ENCODE results near the gene RSU1.

RSU1 gene

GRCh38 chr10:16559236-16559773 lies 257.9 kb downstream of the RSU1 start:
- Histone ChIP-seq H3K4me3 (no peak overlapping the region), H3K27ac (no peak overlapping the region)
- TF ChIP-seq CTCF (IDR thresholded peaks at IDR 0.05) = no peak
- no peak for DNase-seq (ENCODE audit: low spot score)

- no peak overlapping the region for H3K27ac ChIP-seq
- no peak for TF ChIP-seq CTCF (IDR thresholded peaks at IDR 0.05)
- H3K4me3 ChIP-seq = no peak overlapping the region
- no peak for DNase-seq (ENCODE audit: low spot score)
These were observed 269.3 kb downstream of the RSU1 start for GRCh38 chr10:16547973-16548372.

GRCh38 chr10:16545116-16545736 lies 272.0 kb downstream of the RSU1 start:
- Histone ChIP-seq H3K27ac (no peak overlapping the region), H3K4me3 (no peak overlapping the region)
- peak; percentile 33 for TF ChIP-seq CTCF (IDR thresholded peaks at IDR 0.05)
- DNase-seq (ENCODE audit: low spot score) = no peak

- no peak for TF ChIP-seq CTCF (IDR thresholded peaks at IDR 0.05)
- H3K27ac ChIP-seq = no peak overlapping the region
- DNase-seq (ENCODE audit: low spot score) = no peak
- H3K4me3 ChIP-seq = no peak overlapping the region
These were observed 272.6 kb downstream of the RSU1 start for GRCh38 chr10:16544591-16544990.

- no peak for TF ChIP-seq CTCF (IDR thresholded peaks at IDR 0.05)
- no peak for DNase-seq (ENCODE audit: low spot score)
- Histone ChIP-seq H3K27ac (no peak overlapping the region), H3K4me3 (no peak overlapping the region)
These were observed 273.1 kb downstream of the RSU1 start for GRCh38 chr10:16544099-16544498.
